SK-N-SH (cell line): Measurements from ENCODE around the gene XRCC3.

Experiments
- EP300 ChIP-seq, 2 experiments: IDR thresholded peaks; 2 replicates each; pipeline versions ENCODE4 v1.4.0 to v1.6.1; 2012; ENCODE audit warnings: borderline replicate concordance in 1 of 2, low read depth in 1 of 2, low read length in 1 of 2
- EZH2phosphoT487 ChIP-seq: fragments of 200-600 bp; sonication (generic); IDR thresholded peaks from 2 replicates; pipeline ENCODE4 v1.6.1; 2017; ENCODE audit warnings: low read depth, mixed run types, mild to moderate bottlenecking, antibody characterized with exemption, moderate library complexity, borderline replicate concordance
- FOXJ3 ChIP-seq: sonication (generic); formaldehyde crosslinking; IDR thresholded peaks from 2 replicates; pipeline ENCODE4 v1.5.1; 2020; ENCODE audit warnings: mild to moderate bottlenecking, missing genetic modification reagents
- FOXM1 ChIP-seq: IDR thresholded peaks from 2 replicates; pipeline ENCODE4 v1.4.0; 2012; ENCODE audit warnings: low read depth, mild to moderate bottlenecking
- POLR2AphosphoS5 ChIP-seq: IDR thresholded peaks from 2 replicates; pipeline ENCODE4 v1.6.1; 2012; ENCODE audit warnings: low read depth, low read length
- RAD21 ChIP-seq: IDR thresholded peaks from 2 replicates; pipeline ENCODE4 v1.6.1; 2012; ENCODE audit warnings: mild to moderate bottlenecking, low read length
- TAF1 ChIP-seq: IDR thresholded peaks from 2 replicates; pipeline ENCODE4 v1.6.1; 2012; ENCODE audit warnings: low read depth, mild to moderate bottlenecking, low read length, moderate library complexity, borderline replicate concordance
- YY1 ChIP-seq: IDR thresholded peaks from 2 replicates; pipeline ENCODE4 v1.4.0; 2012; ENCODE audit warnings: low read depth, mild to moderate bottlenecking
- TF ChIP-seq, protein P1 (sequence below): fragments of 200-600 bp; sonication (generic); IDR thresholded peaks from 2 replicates; pipeline ENCODE4 v1.6.1; 2017; ENCODE audit warnings: antibody characterized with exemption, mild to moderate bottlenecking, moderate library complexity
- TF ChIP-seq, protein P2 (sequence below): IDR thresholded peaks from 2 replicates; pipeline ENCODE4 v1.6.1; 2012; ENCODE audit warnings: mild to moderate bottlenecking, low read depth, low read length, moderate library complexity
- TF ChIP-seq, protein P3 (sequence below): fragments of 150-350 bp; IDR thresholded peaks from 2 replicates; pipeline ENCODE4 v1.6.1; 2016; ENCODE audit warnings: mild to moderate bottlenecking, low read depth, low read length

DNA sequence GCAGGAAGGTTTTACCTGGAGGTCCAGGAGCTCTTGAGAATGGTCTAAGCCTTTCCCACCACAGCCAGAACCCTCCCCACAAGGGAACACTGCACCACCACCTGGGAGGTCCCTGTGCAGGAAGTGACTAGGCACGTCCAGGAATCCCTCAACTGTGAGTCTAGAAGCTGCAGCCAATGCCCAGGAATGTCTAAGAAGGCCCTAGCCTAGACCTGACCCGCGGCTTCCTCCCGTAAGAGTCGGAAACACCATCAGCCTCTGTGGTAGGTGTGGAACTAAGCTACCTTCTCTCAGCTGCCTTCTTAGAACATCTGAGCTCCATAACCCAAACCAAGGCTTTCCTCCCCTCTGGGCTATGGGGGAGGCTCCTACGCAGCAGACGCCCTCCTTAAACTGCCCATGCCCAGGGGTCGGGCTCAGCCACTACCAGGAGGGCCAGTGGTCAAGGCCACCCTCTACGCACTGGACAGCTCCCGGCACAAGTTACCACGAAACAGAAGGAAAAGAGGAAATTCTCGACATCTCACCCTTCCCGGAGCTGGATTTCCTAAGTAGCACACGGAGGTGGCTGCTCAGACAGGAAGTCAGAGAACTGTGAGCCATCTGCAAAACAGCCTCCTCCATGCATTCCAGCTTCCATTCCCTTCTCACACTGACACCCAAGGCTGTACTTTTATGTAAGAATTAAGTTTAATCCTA is 25.9 kb upstream of the XRCC3 start:
- TF ChIP-seq, protein P1, sequence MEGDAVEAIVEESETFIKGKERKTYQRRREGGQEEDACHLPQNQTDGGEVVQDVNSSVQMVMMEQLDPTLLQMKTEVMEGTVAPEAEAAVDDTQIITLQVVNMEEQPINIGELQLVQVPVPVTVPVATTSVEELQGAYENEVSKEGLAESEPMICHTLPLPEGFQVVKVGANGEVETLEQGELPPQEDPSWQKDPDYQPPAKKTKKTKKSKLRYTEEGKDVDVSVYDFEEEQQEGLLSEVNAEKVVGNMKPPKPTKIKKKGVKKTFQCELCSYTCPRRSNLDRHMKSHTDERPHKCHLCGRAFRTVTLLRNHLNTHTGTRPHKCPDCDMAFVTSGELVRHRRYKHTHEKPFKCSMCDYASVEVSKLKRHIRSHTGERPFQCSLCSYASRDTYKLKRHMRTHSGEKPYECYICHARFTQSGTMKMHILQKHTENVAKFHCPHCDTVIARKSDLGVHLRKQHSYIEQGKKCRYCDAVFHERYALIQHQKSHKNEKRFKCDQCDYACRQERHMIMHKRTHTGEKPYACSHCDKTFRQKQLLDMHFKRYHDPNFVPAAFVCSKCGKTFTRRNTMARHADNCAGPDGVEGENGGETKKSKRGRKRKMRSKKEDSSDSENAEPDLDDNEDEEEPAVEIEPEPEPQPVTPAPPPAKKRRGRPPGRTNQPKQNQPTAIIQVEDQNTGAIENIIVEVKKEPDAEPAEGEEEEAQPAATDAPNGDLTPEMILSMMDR = no peak
- TF ChIP-seq RAD21 (no peak), YY1 (no peak), EZH2phosphoT487 (no peak), EP300 (IDR thresholded peaks at IDR 0.05; ENCODE audit: borderline replicate concordance in 1 of 2, low read depth in 1 of 2, low read length in 1 of 2) (no peak), FOXJ3 (CRISPR knock-in tag) (no peak), POLR2AphosphoS5 (no peak), TAF1 (no peak), FOXM1 (no peak)
- TF ChIP-seq, protein P2, sequence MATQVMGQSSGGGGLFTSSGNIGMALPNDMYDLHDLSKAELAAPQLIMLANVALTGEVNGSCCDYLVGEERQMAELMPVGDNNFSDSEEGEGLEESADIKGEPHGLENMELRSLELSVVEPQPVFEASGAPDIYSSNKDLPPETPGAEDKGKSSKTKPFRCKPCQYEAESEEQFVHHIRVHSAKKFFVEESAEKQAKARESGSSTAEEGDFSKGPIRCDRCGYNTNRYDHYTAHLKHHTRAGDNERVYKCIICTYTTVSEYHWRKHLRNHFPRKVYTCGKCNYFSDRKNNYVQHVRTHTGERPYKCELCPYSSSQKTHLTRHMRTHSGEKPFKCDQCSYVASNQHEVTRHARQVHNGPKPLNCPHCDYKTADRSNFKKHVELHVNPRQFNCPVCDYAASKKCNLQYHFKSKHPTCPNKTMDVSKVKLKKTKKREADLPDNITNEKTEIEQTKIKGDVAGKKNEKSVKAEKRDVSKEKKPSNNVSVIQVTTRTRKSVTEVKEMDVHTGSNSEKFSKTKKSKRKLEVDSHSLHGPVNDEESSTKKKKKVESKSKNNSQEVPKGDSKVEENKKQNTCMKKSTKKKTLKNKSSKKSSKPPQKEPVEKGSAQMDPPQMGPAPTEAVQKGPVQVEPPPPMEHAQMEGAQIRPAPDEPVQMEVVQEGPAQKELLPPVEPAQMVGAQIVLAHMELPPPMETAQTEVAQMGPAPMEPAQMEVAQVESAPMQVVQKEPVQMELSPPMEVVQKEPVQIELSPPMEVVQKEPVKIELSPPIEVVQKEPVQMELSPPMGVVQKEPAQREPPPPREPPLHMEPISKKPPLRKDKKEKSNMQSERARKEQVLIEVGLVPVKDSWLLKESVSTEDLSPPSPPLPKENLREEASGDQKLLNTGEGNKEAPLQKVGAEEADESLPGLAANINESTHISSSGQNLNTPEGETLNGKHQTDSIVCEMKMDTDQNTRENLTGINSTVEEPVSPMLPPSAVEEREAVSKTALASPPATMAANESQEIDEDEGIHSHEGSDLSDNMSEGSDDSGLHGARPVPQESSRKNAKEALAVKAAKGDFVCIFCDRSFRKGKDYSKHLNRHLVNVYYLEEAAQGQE = no peak
- TF ChIP-seq, protein P3, sequence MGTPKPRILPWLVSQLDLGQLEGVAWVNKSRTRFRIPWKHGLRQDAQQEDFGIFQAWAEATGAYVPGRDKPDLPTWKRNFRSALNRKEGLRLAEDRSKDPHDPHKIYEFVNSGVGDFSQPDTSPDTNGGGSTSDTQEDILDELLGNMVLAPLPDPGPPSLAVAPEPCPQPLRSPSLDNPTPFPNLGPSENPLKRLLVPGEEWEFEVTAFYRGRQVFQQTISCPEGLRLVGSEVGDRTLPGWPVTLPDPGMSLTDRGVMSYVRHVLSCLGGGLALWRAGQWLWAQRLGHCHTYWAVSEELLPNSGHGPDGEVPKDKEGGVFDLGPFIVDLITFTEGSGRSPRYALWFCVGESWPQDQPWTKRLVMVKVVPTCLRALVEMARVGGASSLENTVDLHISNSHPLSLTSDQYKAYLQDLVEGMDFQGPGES = no peak
